Activated CD8-positive, alpha-beta T cell treated with anti-CD3 and anti-CD28 coated beads for 36 hours (primary cell): ENCODE results near the gene MYO18A. TPM values are rescaled to one million over a fixed set of nuclear protein-coding genes. Genes with fewer than 3 reads are reported as not detected.

Experiments
- ATAC-seq: fragments of 200-7000 bp; cut with Tn5 transposase; one replicate; pipeline ENCODE4 v1.10.0; 2021; ENCODE audit warnings: mild to moderate bottlenecking, moderate library complexity
- CTCF ChIA-PET: fragments of 350-600 bp; sonication (Branson Sonifier 250); formaldehyde crosslinking; loops from one replicate; lab custom pipeline; 2021; ENCODE audit warnings: antibody characterized with exemption; lab: Charles Lee
- POLR2A ChIA-PET: fragments of 350-600 bp; sonication (Branson Sonifier 250); formaldehyde crosslinking; loops from one replicate; lab custom pipeline; 2021; ENCODE audit warnings: antibody characterized with exemption; lab: Charles Lee
- DNase-seq: peaks from one replicate; pipeline ENCODE4 v3.0.0-alpha.2; 2020
- H3K27ac Mint-ChIP-seq: one replicate; pipeline ENCODE4 v1.8.0; 2021; ENCODE audit warnings: mild to moderate bottlenecking, mixed read lengths
- H3K27me3 Mint-ChIP-seq: one replicate; pipeline ENCODE4 v1.8.0; 2021; ENCODE audit warnings: mixed read lengths
- H3K36me3 Mint-ChIP-seq: one replicate; pipeline ENCODE4 v1.8.0; 2021; ENCODE audit warnings: low read depth, mixed read lengths
- H3K4me1 Mint-ChIP-seq: one replicate; pipeline ENCODE4 v1.8.0; 2021; ENCODE audit warnings: low read depth, mixed read lengths
- H3K4me3 Mint-ChIP-seq: one replicate; pipeline ENCODE4 v1.8.0; 2021; ENCODE audit warnings: mild to moderate bottlenecking, moderate library complexity, mixed read lengths
- H3K9me3 Mint-ChIP-seq: one replicate; pipeline ENCODE4 v1.8.0; 2021; ENCODE audit warnings: mixed read lengths
- CTCF ChIP-seq: fragments of 200-600 bp; IDR thresholded peaks from one replicate; pipeline ENCODE4 v1.8.0; 2022; ENCODE audit warnings: antibody characterized with exemption, mild to moderate bottlenecking
- intact Hi-C: fragments of 100-400 bp; cut with micrococcal nuclease; formaldehyde crosslinking; loops from one replicate; pipeline ENCODE4 v1.10.0; 2022
- total RNA-seq, 2 experiments: library from RNA; stranded (reverse); gene quantifications; one replicate each; pipeline ENCODE4 v1.2.3, GENCODE V29; 2021

Gene MYO18A
- total RNA-seq, 2 experiments from 2014 or later: 27.5 to 29.4 TPM

GRCh38 chr17:29024316-29024952, 155.8 kb downstream of the MYO18A start:
- ATAC-seq (no peak), DNase-seq (no peak)
- ChIA-PET CTCF (interaction anchor here (1.1 to 1.2 kb wide), 2 partner anchors 13 to 92 kb away, joined by 3 to 4 read pairs; no protein-coding TSS in a partner anchor), POLR2A (interaction anchor here (0.5 kb wide), 1 partner anchor 234 kb away, joined by 3 read pairs; no protein-coding TSS in a partner anchor)
- TF ChIP-seq CTCF: no peak
- Mint-ChIP-seq H3K9me3 (no peaks in the 10 kb centered on the region), H3K27me3 (peaks cover 34% of the 10 kb centered on the region), H3K4me1 (peaks cover 3% of the 10 kb centered on the region), H3K27ac (no peak overlapping the region), H3K36me3 (no peaks in the 10 kb centered on the region), H3K4me3 (no peak overlapping the region)
- intact Hi-C loops: no loop called here

- no peak for TF ChIP-seq CTCF
- no peak for DNase-seq
- ChIA-PET CTCF (interaction anchor here (1.6 kb wide), 1 partner anchor 56 kb away, joined by 5 read pairs; no protein-coding TSS in a partner anchor), POLR2A (interaction anchor here (0.9 kb wide), 1 partner anchor 70 kb away, joined by 3 read pairs; no protein-coding TSS in a partner anchor)
- Mint-ChIP-seq H3K4me1 (peaks cover 6% of the 10 kb centered on the region), H3K27ac (no peak overlapping the region), H3K4me3 (no peak overlapping the region), H3K27me3 (peaks cover 43% of the 10 kb centered on the region), H3K36me3 (no peaks in the 10 kb centered on the region), H3K9me3 (no peaks in the 10 kb centered on the region)
- ATAC-seq: no peak
- intact Hi-C loops: no loop called here
Measured at GRCh38 chr17:29022074-29022473, 158.1 kb downstream of the MYO18A start.

GRCh38 chr17:29021226-29021625, 159.0 kb downstream of the MYO18A start:
- CTCF ChIA-PET: interaction anchor here (1.6 kb wide), 1 partner anchor 55 kb away, joined by 5 read pairs; no protein-coding TSS in a partner anchor
- Mint-ChIP-seq H3K9me3 (no peaks in the 10 kb centered on the region), H3K4me1 (peaks cover 6% of the 10 kb centered on the region), H3K36me3 (no peaks in the 10 kb centered on the region), H3K27me3 (peaks cover 41% of the 10 kb centered on the region), H3K4me3 (no peak overlapping the region), H3K27ac (no peak overlapping the region)
- intact Hi-C loops: no loop called here
- DNase-seq: no peak
- ATAC-seq: no peak
- POLR2A ChIA-PET: interaction anchor here (0.9 kb wide), 1 partner anchor 71 kb away, joined by 3 read pairs; no protein-coding TSS in a partner anchor
- TF ChIP-seq CTCF: no peak

Other genes starting within 250 kb of the MYO18A start
- 10 to 100 TPM; 45.7 to 52.6 TPM for gene PHF12, start 228.9 kb downstream of the MYO18A start, total RNA-seq
- not detected for gene SEZ6, start 174.4 kb downstream of the MYO18A start, total RNA-seq
- gene PIPOX, start 137.3 kb downstream of the MYO18A start, total RNA-seq: 1 to 10 TPM; 3.0 TPM
- gene CRYBA1, start 66.5 kb upstream of the MYO18A start, total RNA-seq: not detected
- gene NUFIP2, start 113.8 kb upstream of the MYO18A start, total RNA-seq: 10 to 100 TPM; 49.5 to 56.4 TPM
- gene TAOK1, start 210.0 kb upstream of the MYO18A start, total RNA-seq: 10 to 100 TPM; 33.5 to 34.6 TPM